HK-2 (cell line): ENCODE measurements around the gene ZNF385B.
"Not testable (repeated sequence)": the region's sequence is repeated elsewhere in the genome, so short reads cannot be mapped to it uniquely, and the experiment has no call there.

Source experiments
- DNase-seq: peaks from one replicate; pipeline ENCODE4 v3.0.0-alpha.2; 2018; ENCODE audit not compliant: unreplicated experiment

Gene ZNF385B

DNA sequence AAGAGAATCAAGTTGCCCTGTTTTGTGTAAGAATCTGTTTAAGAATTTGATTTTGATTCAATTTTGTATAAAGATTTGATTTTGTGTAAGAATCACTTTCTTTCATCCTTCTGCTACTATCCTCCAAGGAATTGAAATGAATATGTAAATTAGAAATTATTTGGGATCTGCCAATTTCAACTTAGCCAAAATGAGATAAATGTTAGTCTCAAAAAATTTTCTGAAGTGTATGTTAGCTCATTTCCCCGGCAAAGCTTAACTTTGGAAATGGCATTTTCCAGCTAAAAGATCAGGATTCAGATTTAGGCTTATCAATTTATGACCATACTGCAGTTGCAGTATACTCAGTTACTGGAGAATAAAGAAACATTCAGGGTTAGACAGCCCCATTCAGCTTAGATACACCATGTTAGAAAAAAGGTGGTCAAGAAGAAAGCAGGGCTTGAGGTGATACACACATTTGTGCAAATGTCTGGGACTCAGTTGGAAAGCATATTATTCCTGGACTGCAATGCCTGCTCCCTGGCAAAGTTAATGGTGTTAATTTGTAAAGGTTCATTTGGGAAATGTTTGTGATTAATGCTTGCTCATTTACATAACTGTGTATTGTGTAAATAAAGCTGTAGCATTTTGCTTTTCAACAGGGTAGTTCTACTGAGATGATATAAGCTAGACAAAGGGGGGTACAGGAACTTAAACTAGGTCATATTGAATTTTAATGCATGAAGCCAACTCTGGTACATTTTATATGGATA lies 349.0 kb downstream of the ZNF385B start:
- DNase-seq: no peak

DNA sequence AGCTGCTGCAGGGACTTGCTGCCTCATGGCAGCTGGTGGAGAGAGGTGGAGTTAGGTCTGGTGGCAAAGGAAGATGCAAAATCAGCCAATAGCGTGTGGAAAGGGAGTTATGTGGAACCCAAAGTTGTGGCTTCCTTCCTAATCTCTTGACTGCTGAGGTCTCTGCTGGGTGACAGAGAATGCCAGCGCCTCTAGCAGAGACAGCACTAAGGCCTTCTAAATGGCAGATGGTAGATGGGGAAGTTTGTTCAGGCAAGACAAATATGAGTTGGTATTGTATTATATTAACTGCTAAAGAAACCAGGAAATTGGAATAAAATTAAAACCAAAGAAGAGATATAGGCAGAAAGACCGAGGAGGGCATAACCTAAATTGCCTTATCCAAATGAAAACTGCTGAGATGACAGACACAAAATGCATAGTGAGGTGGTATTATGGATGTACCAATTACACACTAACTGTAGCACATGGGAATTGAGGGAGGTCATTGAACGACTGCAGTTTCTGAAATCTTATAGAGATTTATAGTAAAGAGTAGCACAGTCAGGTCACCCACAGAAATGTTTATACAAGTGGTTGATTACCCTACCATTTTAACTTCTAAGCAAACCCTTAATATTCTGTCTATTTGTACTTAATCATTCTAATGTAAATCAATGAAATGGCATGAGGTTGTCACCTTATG lies 350.2 kb downstream of the ZNF385B start:
- DNase-seq: no peak

GRCh38 chr2:179495315-179495714 lies 366.1 kb downstream of the ZNF385B start:
- DNase-seq: no peak

GRCh38 chr2:179488563-179488962 lies 372.8 kb downstream of the ZNF385B start:
- no peak for DNase-seq

DNA sequence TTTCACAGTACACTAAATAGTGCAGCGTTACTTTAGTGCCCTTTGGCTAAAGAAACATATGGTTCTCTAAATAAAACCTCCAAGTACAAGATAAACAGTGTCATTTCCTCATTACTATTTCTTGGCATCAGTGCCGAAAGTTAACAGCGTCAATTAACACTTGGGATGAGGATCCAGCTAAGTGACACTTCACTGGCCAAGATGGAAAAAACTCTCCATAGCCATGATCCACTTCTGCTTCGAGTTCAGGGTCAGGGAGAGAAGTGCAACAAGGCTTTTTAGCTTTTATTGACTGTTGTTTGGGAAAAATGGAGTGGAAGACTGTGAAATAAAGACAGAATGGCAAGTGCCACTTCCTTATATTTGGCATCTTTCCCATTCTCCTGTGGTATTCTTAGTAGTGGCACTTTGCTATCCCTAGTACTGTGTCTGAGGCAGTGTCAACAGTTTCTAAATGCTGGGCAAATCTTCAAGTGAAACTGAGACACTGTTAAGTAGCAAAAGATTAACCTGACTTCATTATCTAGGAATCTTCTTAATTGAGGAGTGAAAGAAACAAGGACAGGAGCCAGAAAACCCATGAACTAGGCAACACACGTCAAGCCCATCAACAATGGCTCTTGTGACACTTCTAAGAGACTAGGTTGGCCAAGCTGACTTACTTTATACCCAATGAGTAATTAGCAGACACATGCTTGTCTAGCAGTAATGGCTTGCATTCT lies 374.2 kb downstream of the ZNF385B start:
- DNase-seq: no peak

GRCh38 chr2:179483131-179483530 lies 378.3 kb downstream of the ZNF385B start:
- DNase-seq: no peak

DNA sequence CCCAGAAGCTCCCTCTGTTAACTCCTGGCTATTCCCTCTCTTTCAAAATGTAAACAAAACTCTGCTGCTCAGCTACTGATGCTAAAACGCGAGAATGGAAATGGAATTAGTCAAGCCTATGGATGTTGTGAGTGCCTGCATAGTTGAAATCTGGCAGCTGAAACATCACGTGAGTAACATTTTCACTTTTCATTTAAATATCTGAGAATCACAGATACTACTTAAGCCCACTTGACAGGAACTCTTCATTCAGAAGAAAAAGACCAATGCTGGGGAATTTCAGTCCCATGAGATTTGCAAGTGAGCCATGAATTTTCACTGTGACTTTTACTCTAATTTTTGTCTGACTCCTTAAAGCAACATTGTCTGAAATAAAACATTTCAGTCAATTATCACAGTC lies 381.5 kb downstream of the ZNF385B start:
- no peak for DNase-seq

DNA sequence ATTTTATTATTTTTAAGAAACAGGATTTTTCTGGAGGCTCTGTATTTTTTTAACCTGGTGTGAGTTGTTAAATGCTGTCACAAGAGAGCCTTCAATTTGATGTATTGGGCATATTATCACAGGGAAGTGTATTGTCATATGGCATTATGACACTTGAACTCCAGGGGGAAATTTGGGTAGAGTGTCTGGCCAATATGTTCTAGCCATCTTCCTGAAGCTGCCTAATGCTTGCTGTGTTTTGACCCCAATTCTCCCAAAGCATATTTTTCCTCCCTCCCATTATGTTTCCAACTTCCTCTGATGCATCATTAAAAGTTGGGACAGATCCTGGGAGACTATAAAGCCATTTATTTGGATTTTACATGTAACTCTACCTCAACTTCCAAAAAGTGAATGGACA lies 382.6 kb downstream of the ZNF385B start:
- no peak for DNase-seq

DNA sequence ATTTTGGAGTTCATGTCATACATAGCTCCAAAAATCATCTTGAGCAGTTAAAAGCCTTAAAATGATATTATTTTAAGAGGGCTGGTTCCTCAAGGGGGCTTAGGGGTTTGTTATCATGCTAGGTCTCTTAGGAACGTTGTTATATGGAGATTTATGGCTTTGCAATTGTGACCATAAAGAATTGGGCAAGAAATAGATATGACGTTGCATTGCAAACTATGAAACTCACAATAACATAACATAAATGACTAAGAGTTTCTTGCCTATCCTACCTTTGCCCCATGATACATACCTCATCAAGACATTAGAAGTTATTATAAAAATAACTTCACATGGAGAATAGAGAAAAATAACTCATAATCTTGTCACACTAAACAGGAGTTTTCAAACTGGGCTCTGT lies 390.4 kb downstream of the ZNF385B start:
- DNase-seq: no peak

GRCh38 chr2:179470089-179470488 lies 391.3 kb downstream of the ZNF385B start:
- no peak for DNase-seq

DNA sequence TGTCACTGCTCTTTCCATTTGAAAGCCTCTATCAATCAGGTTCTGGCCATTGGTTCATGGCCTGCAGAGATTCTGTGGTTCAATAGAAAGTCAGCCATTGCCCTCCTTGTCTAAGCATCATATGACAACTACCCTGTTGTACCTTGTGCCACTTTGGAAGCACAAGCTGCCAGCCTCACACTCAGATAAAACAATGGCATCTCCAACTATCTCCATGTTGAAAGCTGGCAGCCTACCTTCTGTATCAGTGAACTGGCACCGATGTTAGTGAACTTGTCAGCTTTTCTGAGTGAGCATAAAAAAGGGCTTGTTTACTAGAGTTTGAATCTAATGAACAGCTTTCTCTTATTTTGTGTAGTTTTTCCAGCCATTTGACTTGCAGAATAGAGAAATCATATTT lies 393.5 kb downstream of the ZNF385B start:
- no peak for DNase-seq

DNA sequence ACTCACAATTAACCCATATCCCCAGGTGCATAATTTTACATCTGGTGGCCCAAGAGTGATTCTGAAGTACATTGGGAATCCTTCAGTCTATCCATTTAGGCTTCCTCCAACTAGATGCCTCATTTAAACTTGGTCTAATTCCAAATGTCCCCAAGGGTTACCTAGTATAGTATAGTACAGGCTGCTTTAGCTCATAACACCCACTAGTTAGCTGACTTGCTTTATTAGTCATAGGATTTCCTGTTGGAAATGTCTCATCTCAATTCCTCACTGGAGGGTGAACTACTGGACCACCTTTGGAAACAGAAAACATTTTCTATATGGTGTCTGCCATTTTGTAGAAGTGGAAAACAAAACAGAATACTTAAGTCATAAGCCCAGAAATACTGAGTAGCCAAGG lies 394.3 kb downstream of the ZNF385B start:
- DNase-seq: no peak

DNA sequence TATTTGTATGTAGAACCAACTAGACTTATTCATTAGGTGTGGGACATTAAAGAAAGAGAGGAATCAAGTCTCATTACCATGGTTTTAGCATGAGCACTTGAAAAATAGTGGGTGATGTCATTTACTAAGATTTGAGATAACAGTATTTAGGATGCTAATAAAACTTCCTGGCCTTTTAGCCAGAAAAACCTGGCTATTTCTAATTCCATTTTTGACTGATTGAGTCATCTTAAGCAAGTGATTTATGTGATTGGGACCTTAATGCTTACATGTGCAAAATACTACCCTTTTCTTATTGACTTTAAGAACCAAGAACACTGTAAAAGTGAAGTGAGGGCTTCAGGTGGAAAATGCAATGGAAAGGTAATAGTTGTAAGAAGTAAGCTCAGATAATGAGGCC lies 400.0 kb downstream of the ZNF385B start:
- no peak for DNase-seq

DNA sequence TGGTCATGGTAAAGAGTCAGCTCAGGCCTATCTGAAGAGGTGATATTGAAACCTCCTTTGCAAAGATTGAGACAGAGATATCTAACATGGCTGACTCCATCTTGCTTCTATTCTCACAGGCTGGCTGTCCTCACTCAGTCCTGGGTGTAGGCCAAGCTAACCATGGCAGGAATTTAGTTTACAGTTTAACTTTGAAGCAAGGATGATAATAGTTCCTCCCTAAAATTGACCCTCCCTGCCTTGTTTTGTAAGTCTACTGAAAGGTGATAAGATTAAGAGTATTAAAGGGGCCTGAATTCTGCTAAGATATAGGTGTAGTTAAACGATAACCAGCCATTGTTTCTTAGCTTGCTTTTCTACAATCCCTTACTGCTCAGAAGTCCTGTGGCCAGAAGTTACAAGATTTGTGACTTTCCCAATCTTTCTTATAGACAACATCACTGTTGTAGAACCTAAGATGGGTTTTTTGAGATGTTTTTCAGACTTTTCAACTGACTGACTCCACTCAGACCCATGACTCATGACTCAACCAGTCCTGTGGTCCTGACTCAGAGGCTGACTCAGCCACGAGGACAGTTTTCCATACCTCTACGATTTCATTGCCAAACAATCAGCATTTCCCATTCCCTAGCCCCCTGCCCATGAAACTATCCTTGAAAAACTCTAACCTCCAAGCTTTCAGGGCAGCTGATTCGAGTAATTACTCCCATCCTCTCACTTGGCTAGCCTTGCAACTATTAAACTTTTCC lies 401.1 kb downstream of the ZNF385B start:
- peak; percentile 75 for DNase-seq

- not testable (repeated sequence) for DNase-seq
Observed at GRCh38 chr2:179458113-179458512, 403.3 kb downstream of the ZNF385B start.

- DNase-seq: no peak
Observed at GRCh38 chr2:179455824-179456223, 405.6 kb downstream of the ZNF385B start.

DNA sequence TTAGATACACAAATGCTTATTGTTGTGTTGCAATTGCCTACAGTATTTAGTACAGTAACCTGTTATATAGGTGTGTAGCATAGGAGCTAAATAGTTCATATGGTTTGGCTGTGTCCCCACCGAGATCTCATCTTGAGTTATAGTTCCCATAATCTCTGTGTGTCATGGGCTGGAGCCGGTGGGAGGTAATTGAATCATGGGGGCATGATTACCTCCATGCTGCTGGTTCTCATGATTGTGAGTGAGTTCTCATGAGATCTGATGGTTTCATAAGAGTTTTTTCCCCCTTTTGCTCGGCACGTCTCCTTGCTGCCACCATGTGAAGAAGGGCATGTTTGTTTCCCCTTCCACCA lies 406.3 kb downstream of the ZNF385B start:
- DNase-seq: no peak

GRCh38 chr2:179454443-179455171 lies 406.8 kb downstream of the ZNF385B start:
- peak; percentile 27 for DNase-seq

DNA sequence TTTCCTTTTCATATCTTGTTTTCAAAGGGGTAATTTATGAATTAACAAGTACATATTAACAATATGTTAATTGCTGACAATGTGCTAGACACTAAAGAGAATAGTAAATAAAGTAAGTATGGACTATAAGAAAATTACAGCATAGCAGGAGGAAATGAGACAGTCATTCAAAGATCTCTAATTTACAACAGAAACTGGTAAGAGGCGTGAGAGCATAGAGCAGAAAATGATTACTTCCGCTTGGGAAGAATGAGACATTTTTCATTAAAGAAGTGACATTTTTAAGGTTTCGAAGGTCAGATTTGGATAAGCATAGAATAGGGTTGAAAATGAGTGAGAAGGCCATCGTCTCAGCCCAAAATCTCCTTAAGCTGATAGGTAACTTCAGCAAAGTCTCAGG lies 412.4 kb downstream of the ZNF385B start:
- DNase-seq: no peak

DNA sequence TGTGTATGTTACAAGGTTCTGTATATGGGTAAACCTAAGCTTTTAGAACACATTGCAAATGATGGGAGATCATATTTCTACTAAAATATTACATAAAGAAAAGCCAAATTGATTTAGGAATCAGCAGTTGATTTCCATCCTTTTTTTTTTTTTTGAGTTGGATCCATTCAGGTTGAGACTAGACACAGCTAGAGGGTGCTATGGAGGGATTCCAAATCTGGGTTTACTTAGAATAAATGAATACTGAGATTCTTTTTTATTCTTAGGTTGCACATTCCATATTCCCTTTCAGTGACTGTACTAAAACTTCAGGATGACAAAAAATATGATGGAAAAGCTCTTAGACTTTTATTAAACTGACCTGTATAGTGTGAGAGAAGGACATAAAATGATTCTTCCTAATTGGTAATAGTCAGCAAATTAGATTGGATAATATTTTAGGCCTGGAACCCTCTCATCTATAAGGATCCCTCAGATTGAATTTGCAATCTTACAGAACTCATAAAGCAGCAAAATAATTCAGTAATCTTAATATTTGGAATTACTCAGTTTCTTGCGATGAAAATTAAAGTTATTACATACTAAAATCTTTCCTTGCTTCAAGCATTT lies 413.5 kb downstream of the ZNF385B start:
- DNase-seq: no peak

GRCh38 chr2:179447421-179447820 lies 414.0 kb downstream of the ZNF385B start:
- no peak for DNase-seq
